ENCODE measurements around the gene KCNN4. TPM values are rescaled to one million over a fixed set of nuclear protein-coding genes. Genes with fewer than 3 reads are reported as not detected.
A peak's percentile ranks its signal among the peaks of the same experiment; 100 is the strongest.

KCNN4 gene
- total RNA-seq, 4 donors from 2014 or later, result 0.77 to 9.2 (median 5.6) TPM

DNA sequence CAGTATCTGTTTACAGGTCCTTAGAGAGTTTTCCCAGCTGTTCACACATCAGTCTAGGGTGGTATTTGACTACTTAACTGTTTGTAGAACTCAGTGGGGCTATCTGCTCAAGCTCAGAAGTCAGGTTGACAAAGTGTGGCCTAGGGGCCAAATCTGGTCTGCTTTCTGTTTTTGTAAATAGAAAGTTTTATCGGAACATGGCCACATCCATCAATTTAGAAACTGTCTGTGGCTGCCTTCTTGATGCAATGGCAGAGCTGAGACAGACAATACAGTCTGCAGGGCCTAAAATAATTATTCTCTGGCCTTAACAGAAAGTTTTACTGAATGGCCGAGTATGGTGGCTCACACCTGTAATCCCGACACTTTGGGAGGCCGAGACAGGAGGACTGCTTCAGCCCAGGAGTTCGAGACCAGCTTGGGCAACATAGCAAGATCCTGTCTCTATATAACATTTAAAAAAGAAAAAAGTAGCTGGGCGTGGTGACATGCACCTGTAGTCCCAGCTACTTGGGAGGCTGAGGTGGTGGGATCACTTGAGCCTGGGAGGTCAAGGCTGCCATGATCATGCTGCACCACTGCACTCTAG, 28.4 kb downstream of the KCNN4 start:
- no peaks in the 10 kb centered on the region for H3K9me3 ChIP-seq
- no peaks in the 10 kb centered on the region for H3K36me3 ChIP-seq
- intact Hi-C loops (cut with DNase I; ENCODE audit: low total_unique reads), result no loop called here
- no peaks in the 10 kb centered on the region for H3K27me3 ChIP-seq
- H3K4me1 ChIP-seq, result no peaks in the 10 kb centered on the region
- peak overlapping the region in 1 of 2 donors; percentile 7 for H3K27ac ChIP-seq
- DNase-seq, result no peak
- H3K4me3 ChIP-seq, result no peak overlapping the region
- no peak for TF ChIP-seq POLR2A (IDR thresholded peaks at IDR 0.05)
- TF ChIP-seq, protein P1, sequence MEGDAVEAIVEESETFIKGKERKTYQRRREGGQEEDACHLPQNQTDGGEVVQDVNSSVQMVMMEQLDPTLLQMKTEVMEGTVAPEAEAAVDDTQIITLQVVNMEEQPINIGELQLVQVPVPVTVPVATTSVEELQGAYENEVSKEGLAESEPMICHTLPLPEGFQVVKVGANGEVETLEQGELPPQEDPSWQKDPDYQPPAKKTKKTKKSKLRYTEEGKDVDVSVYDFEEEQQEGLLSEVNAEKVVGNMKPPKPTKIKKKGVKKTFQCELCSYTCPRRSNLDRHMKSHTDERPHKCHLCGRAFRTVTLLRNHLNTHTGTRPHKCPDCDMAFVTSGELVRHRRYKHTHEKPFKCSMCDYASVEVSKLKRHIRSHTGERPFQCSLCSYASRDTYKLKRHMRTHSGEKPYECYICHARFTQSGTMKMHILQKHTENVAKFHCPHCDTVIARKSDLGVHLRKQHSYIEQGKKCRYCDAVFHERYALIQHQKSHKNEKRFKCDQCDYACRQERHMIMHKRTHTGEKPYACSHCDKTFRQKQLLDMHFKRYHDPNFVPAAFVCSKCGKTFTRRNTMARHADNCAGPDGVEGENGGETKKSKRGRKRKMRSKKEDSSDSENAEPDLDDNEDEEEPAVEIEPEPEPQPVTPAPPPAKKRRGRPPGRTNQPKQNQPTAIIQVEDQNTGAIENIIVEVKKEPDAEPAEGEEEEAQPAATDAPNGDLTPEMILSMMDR (IDR thresholded peaks at IDR 0.05), result no peak

DNA sequence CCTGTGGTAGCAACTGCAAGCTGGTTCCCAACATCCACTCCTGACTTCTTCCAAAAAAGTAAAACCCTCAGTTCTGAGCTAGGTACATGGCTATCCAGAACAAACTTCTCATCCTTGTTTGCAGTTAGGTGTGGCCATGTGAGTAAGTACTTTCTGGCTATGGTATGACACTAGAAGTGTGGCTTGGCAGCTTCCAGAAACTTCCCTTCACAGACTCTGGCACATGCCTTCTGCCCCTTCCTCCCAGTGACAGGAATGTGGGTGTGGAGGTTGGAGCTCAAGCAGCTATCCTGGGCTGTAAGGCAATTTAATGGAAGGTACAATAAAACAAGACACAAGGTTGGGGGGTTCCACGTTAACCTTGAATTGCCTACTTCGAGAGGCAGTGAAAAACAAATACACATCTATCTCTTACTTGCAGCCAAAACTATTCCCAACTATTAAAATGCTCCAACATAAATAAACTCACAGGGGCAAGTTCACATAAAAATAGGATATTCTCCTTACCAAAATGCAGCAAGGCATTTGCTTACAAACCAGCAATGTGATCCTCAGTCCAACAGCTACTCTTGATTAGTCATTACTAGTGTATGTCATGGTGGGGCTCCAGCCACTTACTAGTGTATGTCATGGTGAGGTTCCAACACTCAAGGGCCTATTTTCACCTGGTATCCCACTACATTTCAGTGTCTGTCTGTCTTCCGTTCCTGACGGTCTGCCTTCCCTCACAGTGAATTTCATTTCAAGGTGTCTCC, 29.1 kb downstream of the KCNN4 start:
- Histone ChIP-seq H3K4me3 (no peak overlapping the region), H3K27me3 (no peaks in the 10 kb centered on the region), H3K27ac (no peak overlapping the region), H3K4me1 (no peaks in the 10 kb centered on the region), H3K36me3 (no peaks in the 10 kb centered on the region), H3K9me3 (no peaks in the 10 kb centered on the region)
- TF ChIP-seq POLR2A (IDR thresholded peaks at IDR 0.05), result no peak
- intact Hi-C loops (cut with DNase I; ENCODE audit: low total_unique reads), result no loop called here
- DNase-seq, result no peak

GRCh38 chr19:43749898-43750297, 30.9 kb downstream of the KCNN4 start:
- Histone ChIP-seq H3K27ac (no peak overlapping the region), H3K27me3 (no peaks in the 10 kb centered on the region), H3K36me3 (no peaks in the 10 kb centered on the region), H3K4me3 (no peak overlapping the region), H3K4me1 (no peaks in the 10 kb centered on the region), H3K9me3 (no peaks in the 10 kb centered on the region)
- DNase-seq, result no peak
- intact Hi-C loops (cut with DNase I; ENCODE audit: low total_unique reads), result loop anchor here (5.0 kb wide), 1 partner anchor 32 kb away; the partner anchor contains the start of gene KCNN4
- no peak for TF ChIP-seq POLR2A (IDR thresholded peaks at IDR 0.05)
- TF ChIP-seq, protein P1 (IDR thresholded peaks at IDR 0.05), result no peak

DNA sequence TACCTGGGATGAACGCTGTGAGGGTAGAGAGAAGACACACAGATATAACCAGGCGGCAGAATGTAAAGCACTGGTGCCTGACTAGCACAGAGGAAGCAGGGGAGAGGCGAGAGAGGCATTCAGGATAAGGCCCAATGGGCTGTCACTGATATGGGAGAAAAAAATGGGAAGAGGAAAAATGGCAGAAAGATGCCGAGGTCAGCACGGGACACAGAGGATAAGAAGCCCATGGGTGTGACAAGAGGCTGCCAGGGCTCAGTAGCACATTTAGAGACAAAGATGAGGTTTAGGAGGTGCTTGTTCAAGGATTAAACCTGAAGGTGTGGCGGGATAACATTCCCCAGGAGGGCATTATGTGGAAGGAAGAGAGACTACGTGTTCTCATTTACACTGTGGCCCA, 31.6 kb downstream of the KCNN4 start:
- no peak for DNase-seq
- Histone ChIP-seq H3K4me1 (no peaks in the 10 kb centered on the region), H3K36me3 (no peaks in the 10 kb centered on the region), H3K4me3 (no peak overlapping the region), H3K9me3 (no peaks in the 10 kb centered on the region), H3K27ac (no peak overlapping the region), H3K27me3 (no peaks in the 10 kb centered on the region)
- TF ChIP-seq POLR2A (IDR thresholded peaks at IDR 0.05), result no peak
- TF ChIP-seq, protein P1 (IDR thresholded peaks at IDR 0.05), result no peak
- intact Hi-C loops (cut with DNase I; ENCODE audit: low total_unique reads), result loop anchor here (5.0 kb wide), 1 partner anchor 33 kb away; the partner anchor contains the start of gene KCNN4

GRCh38 chr19:43748685-43749084, 32.1 kb downstream of the KCNN4 start:
- intact Hi-C loops (cut with DNase I; ENCODE audit: low total_unique reads), result loop anchor here (5.0 kb wide), 1 partner anchor 34 kb away; the partner anchor contains the start of gene KCNN4
- TF ChIP-seq POLR2A (IDR thresholded peaks at IDR 0.05), result no peak
- TF ChIP-seq, protein P1 (IDR thresholded peaks at IDR 0.05), result no peak

More at GRCh38 chr19:43748685-43749084, 32.1 kb downstream of the KCNN4 start:
- no peak for DNase-seq
- Histone ChIP-seq H3K4me3 (no peak overlapping the region), H3K9me3 (no peaks in the 10 kb centered on the region), H3K36me3 (no peaks in the 10 kb centered on the region), H3K4me1 (no peaks in the 10 kb centered on the region), H3K27ac (no peak overlapping the region), H3K27me3 (no peaks in the 10 kb centered on the region)
